Measurements from ENCODE around the gene ESR1.
"Not testable (repeated sequence)": the region's sequence is repeated elsewhere in the genome, so short reads cannot be mapped to it uniquely, and the experiment has no call there.

The ESR1 gene

DNA sequence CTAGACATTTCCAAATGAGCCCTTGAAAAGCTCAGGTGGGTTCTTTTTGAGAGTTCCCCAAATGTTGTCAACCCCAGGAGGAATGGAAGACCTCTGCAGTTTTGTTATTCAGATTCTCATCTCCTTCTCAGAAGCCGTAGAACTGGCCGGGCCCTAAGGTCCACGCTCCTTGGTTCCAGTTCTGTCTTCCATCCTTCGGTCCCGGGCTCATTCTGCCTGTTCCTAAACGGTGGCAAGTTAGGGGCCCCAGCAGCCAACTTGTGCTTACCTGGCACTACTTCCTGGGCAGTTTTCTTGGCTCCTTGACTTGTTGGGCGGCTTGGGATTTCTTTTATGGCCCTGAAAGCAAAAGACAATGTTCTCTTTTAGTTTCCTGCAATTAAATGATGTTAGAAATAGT lies 6.4 kb downstream of the ESR1 start:
- no peak for DNase-seq (ENCODE audit: low read depth)

DNA sequence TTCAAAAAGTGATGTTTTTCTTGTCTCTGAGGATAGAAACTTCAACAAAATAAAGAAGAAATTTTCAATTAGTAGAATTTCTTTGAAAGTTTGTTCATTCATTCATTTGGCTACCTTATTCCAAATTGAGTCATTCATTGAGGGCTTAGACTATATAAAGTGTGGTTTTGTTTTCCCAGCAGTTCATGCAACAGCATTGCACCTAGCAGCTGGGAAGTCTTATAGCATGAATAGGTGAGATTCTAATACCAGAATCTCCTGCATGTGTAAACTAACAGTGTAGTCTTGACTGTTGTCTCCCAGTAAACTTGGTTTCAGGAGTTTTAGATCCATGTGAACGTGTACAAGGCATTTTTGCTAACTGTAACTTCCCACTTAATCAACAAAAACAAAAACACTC lies 7.1 kb downstream of the ESR1 start:
- DNase-seq (ENCODE audit: low read depth): no peak

DNA sequence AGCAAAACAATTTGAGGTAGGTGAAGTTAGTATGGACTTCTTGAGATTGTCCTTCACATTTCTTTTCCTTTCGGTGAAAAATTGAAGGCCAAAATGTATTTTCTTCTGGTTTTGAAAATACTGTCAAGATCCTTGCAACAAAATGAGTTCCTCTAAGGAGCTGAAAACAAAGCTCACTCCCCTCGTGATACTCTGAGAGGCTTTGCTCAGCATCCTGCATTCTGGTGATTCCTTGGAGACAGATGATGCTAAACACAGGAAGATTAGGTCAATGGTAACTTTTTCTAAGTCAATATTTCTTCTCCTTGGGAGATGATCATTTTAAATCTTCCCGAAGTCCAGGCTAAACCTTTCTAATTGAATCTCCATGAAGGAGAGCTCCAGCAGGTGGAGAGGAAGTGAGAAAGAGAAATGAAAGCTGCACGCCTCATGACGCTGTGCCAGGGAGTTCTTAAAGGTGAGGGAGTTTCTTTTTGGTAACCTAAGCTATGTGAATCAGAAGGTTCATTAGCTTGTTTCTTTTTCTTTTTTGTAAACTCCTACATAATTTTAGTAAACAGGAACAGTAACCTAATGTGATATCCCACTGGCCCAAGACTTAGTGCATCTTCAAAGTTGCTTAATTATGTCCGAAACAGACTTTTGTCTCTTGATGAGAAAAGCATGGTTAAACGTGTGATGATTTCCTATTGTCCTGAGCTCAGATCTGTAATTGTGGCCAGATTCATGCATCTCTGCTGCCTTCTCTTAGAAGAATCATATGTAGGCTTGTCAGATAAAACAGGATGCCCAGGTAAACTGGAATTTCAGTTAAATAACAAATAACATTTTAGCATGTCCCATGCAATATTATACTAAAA lies 15.0 kb downstream of the ESR1 start:
- DNase-seq (ENCODE audit: low read depth): no peak

DNA sequence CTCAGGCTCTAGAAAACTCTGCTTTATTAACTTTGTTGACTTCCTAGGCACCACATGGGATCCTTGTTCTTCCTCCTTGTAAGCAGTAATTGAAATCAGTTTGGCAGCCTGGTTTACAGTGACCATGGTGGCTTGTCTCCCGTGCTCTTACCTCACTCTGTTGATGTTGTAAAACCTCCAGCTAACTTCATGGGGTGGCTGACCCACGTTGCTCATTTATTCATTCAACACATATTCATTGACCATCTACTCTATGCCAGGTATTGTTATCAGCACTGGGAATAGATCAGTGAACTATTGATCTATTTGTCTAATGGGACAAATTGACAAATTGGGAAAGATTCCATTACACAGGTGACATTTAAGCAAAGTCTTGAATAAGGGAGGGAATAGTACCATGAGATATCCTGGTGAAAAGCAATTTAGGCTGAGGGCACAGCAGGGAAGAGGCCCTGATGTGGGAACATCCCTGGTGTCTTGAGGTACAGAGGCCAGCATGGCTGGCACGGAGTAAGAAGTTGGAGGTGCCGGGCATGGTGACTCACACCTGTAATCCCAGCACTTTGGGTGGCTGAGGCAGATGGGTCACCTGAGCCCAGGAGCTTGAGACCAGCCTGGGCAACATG lies 19.1 kb downstream of the ESR1 start:
- DNase-seq (ENCODE audit: low read depth): no peak

DNA sequence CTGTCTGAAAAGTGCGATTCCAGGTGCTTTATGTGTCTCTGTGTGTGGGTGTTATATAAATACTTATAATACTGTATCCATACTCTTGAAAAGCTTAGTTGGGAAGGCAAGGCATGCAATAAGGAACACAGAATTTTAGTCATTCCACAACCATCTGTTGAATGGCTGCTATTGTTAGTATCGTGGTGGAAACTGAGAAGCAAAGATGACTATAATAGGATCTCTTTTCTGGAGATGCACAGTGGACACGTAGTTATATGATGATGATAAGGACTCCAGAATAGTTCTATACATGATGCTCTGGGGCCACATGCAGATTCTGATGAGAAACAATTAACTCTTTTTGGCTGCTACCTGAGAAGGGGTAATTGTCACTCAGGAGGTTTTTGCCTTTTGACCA lies 25.2 kb downstream of the ESR1 start:
- DNase-seq (ENCODE audit: low read depth): no peak

DNA sequence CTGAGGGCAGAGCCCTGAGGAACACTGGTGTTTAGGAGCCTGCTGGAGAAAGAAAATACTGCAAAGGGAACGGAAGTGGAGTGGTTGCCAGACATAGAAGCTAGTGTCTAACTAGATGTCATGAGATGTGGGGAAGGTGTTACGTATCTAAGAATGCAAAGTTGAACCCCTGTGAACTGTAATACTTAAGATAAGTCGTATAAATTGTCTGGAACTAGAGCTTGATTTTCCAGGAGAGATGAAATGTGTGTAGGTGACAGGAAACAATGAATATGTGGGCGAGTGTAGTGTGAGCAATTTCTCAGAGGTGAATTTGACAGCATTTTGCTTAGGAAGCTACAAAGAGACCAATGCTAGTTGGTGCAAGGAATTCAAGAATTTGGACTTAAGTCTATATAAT lies 27.9 kb downstream of the ESR1 start:
- DNase-seq (ENCODE audit: low read depth): no peak

DNA sequence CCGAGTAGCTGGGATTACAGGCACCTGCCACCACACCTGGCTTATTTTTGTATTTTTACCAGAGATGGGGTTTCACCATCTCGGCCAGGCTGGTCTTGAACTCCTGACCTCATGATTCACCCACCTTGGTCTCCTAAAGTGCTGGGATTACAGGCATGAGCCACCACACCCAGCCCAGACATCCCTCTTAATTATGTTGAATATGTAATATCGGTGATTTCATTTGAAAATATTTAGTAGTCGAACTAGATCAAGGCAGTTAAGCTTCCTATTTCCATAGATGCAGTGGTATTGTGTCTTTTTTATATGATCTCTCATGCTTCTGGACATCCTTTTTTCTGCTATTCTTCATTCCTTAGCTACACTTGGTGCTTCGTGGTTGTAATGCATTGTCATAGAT lies 29.7 kb downstream of the ESR1 start:
- no peak for DNase-seq (ENCODE audit: low read depth)

DNA sequence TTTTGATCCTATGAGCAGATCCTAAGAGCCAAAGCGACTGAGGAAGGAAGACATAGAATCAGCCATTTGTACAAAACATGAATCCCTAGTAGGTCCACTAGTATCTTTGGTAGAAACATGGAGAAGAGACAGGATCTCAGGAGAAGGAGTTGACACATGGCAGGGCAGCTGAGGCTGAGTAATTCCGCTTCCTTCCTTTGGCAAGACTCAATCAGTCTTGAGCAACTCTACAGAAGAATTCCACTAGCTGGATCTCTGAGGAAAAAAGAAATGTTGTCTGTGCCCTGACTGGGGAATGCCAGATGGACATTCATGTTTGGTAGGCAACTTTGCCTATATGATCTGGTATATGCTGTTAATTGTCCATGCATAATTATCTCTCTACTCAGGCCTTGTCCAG lies 35.3 kb downstream of the ESR1 start:
- DNase-seq (ENCODE audit: low read depth): no peak

DNA sequence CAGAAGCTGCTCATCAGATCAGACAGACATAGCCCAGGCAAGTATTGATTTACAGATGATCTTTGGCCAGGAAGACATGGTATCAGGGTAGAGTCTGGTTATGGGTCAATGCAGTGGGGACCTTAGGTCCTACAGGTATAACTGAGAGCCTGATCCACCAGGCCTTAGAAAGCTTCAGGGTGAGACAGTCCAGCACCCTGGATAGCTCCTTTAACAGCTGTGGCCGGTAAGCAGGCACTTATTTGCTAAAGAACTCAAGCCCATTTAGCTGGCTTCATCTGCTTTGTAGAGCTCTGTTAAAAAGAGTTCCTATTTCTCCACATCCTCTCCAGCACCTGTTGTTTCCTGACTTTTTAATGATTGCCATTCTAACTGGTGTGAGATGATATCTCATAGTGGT lies 39.6 kb downstream of the ESR1 start:
- no peak for DNase-seq (ENCODE audit: low read depth)

DNA sequence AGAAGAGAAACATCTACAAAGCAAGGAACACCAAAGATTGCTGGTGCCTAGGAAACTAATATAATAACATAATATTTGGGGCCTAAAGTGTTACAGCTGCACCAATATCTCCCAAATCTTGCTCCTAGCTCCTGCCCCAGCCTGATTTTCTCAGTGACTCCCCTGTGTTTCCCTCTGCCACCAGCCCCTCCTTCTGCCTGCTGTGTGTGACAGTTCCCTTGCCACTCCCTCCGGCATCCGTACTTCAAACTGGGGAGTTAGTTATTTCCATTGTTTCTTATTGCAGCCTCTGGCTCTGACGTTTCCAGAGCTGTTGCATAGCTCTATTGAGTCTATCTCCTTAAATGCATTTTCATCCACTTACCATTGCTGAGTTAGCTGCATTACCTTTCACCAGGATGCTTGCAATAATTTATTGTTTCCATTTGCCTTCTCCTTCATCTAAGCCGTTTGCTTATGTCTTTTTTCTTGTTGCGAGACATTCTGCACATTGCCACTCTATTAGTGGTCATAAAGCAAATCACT lies 43.1 kb downstream of the ESR1 start:
- DNase-seq (ENCODE audit: low read depth): no peak

DNA sequence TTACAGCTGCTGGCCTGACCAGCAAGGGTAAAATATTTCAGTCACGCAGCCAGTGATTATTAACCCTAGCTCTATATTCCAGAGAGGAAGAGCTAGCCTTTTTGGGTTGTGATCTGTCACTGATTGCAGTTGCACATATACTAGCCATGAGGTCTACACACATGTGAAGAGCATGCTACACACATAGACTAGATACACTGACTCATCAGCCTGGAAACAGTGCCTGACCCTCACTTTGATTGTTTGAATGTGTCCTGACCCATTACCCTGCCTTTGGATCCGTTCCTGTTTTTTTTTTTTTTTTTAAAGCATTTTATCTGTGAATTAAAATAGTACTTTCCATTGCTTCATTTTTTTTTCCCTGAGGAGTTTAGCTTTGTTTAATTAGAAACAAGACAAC lies 50.8 kb downstream of the ESR1 start:
- no peak for DNase-seq (ENCODE audit: low read depth)

DNA sequence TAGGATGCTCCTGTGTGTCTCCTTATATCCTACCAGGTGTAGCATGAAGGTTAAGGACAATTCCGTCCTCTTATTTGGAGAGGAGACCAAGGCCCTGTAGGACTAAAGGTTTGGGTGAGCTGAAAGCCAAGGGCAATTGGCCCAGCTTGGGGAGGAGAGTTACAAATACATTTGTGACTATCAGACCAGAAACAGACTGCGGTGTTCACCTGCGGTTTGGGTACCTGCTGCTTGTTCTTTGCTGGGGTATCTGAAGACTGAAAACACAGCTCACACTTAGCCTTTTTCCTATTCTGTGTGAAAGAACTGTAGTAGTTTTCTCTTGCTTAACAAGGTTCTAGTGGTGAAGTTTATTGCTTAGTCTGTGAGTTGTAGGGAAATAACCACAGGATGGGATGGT lies 55.0 kb downstream of the ESR1 start:
- DNase-seq (ENCODE audit: low read depth): no peak

DNA sequence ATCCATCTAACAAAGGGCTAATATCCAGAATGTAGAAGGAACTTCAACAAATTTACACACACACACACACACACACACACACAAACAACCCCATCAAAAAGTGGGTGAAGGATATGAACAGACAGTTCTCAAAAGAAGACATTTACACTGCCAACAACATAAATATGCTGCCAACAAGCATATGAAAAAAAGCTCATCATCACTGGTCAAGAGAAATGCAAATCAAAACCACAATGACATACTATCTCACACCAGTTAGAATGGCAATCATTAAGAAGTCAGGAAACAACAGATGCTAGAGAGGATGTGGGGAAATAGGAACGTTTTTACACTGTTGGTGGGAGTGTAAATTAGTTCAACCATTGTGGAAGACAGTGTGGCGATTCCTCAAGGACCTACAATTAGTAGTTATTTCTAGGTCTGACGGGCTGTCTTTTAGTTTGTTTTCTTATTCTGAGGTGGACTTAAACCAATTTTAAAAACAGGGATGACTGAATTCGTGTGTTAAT lies 59.9 kb downstream of the ESR1 start:
- DNase-seq (ENCODE audit: low read depth): not testable (repeated sequence)

DNA sequence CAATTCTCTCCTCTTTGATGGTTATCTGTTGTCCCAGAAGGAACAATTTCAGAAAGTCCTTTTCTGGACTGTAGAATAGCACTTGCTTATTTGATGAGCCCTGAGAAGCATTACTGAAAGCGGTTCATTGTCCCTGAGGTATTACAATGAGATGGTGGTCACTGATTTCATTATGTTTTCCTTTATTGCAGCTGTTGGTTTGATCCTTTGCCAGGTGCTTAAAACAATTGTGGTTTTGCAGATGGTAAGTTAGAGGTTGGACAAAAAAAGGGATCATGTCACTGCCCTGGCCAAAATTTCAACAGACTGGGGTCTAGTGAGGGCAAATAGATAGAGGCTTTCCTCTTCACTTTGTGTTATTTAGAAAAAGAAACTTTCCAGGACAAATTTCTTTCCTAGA lies 61.9 kb downstream of the ESR1 start:
- DNase-seq (ENCODE audit: low read depth): no peak

DNA sequence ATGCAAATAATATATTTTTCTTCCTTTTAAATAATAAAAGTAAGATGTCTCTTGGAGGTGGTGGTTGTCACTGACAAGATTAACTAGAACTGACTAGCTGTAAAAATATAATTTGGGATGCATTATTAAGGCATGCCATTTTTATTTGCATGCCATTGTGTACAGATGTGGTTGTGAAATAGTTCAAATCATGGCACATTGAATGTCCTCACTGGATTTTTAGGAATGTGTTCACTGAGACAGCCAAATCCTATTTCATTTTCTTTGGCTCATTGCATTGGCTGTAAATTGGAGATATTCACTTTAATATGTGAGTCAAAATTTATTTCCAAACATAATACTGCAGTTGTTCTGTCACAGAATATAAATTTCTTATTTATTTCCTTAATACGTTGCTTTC lies 62.3 kb downstream of the ESR1 start:
- no peak for DNase-seq (ENCODE audit: low read depth)

DNA sequence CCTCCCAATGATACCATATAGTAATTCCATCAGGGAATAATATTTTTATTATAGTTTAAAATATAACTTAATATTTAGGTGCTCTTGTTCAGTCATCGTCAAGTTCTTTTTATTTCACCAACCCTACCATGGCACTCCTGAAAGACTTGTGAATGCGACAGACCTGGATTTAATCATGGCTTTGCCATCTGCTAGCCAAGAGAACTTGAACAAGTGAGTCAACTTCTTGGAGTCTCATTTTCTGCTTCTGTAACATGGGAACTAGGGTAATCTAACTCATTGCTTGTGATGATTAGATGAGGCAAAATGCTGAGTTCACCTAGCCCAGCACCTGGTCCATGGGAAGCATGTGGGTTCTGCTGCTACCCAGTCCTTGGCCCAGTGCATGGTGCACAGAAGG lies 62.9 kb downstream of the ESR1 start:
- no peak for DNase-seq (ENCODE audit: low read depth)

DNA sequence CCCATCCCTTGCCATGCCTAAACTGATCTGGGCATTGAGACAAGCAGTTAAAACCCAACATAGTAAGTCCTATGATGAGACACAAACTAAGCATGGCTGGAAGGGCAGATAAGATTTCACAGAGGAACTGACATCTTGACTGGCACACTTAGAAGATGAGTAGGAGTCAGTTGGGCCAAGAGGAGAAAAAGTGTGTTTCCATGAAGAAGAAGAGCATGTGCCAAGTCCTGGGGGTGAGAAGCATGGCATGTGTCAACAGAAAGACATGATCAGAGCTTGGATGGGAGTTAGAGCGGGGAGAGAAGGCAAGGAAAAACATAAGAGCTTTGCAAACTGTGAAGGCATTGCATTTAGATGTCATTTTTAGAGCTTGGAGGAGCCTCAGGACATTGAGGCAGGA lies 68.0 kb downstream of the ESR1 start:
- no peak for DNase-seq (ENCODE audit: low read depth)

DNA sequence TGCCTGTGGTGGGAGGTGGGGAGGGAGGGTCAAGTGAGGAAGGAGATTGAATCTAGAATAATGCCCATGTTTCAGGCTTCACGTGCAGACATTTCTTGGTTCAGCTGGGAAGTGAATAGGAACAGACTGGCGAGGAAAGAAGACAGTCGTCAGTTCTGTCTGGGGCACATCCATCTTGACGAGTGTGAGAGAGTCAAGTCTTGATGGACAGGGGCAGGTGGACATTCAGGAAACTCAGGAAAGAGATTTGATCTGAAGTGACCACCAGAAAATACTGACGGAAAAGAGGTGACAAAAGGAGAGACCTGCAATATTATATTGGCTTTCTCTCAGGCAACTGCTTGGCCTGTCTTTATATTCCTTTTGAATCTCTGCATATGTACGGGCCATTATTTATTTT lies 68.6 kb downstream of the ESR1 start:
- DNase-seq (ENCODE audit: low read depth): no peak

DNA sequence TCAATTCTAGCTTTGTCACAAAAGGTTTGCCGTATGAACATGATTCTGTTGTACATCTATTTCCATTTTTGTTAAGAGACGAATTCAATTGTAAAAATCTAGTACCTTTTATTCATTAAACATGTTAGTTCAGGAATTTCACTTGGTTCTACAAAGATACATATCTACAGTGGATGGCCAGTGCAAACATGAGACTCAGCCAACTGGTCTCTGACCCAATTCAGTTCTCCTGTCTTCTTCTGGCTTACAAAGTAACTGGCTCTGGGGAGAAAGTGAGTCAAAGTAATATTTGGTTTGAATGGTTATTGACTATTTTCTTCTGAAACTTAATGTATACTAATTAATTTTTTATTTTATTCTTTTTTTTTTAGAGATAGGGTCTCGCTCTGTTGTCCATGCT lies 70.0 kb downstream of the ESR1 start:
- DNase-seq (ENCODE audit: low read depth): no peak

DNA sequence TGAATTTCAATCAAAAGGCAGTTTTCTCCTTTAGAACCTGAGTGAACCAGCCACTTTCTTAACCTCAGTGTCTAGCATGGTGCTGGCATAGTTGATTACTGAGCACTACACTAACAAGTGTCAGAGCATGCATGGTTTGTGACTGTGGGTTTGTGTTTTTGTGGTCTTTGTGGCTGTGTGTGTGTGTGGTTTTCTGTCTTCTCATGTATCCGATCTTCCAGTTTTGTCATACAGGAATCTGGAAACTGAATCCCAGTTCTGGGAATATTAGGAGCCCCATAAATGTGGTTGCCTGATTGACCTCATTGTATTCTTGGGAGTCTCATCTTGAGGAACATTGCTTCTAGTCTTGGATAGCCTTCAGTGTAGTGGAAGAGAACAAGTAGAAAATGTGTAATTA lies 73.7 kb downstream of the ESR1 start:
- DNase-seq (ENCODE audit: low read depth): no peak

DNA sequence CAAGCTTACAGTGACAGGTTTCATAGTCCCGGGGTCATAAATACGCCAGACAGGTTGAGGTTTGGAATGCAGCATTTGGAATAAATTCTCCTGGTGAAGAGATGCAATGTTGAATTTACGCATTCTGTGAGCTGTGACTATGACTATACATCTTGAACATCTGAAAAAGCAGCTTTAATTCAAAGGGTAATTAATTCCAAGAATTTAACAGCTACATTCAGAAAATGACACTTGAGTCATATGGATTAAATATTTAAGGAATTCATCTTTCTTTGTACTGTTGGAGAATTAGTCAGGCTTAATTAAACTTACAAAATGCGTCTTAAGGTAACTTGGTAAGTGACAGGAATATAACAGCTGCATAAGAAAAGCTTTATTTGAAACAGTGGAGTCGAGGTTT lies 74.7 kb downstream of the ESR1 start:
- DNase-seq (ENCODE audit: low read depth): no peak

DNA sequence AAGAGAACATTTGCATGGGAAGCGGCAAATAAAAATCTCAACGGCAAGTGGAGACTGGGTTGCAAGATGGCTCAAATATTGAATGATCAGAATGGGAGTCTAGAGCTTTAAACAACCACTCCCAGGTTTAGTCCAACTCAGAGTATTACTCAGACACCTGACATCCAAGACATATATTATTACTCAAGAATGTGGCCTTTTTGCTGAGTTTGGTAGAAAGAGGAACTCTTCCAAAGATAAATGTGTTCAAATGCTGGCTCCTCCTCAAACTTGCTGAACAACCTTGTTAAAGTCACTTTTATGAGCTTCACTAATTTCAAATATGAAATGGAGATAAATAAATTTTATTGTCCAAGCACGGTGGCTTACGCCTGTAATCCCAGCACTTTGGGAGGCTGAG lies 77.8 kb downstream of the ESR1 start:
- DNase-seq (ENCODE audit: low read depth): no peak

DNA sequence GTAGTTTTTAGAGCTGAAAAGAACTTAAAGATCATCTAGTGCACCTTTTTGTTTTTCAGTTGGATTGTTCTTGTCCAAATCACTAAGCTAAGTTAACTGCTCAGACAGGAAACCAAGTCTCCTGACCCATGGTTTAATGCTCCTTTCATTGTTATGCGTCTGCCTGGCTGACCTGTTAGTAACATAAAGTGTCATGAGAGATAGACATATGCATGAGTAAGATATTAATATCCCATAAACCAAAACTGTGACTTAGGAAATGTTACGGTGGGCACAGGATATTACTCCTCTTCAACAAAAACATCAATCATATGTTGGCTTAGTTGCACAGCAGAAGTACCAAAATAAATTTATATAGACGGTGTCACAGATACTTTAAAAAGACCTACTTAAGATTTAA lies 84.0 kb downstream of the ESR1 start:
- no peak for DNase-seq (ENCODE audit: low read depth)

DNA sequence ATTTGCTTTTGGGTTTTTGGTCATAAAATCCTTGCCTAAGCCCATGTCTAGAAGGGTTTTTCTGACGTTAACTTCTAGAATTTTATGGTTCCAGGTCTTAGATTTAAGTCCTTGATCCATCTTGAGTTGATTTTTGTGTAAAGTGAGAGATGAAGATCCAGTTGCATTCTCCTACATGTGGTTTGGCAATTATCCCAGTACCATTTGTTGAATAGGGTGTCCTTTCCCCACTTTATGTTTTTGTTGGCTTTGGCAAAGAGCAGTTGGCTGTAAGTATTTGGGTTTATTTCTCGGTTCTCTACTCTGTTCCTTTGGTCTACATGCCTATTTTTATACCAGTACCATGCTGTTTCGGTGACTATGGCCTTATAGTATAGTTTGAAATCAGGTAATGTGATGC lies 86.9 kb downstream of the ESR1 start:
- not testable (repeated sequence) for DNase-seq (ENCODE audit: low read depth)
